Large intestine (tissue), 3 donors: Measurements from ENCODE around the gene DLL4. TPM values are rescaled to one million over a fixed set of nuclear protein-coding genes. Genes with fewer than 3 reads are reported as not detected.

Experiments
- DNase-seq, 2 donors: peaks; one replicate each; pipeline versions ENCODE4 v3.0.0 to v3.0.0-alpha.2; 2013
- H3K27ac ChIP-seq: one replicate; pipeline ENCODE4 v1.5.1; 2013; ENCODE audit warnings: low read length
- H3K27me3 ChIP-seq: 2 replicates; pipeline ENCODE4 v1.6.1; 2013; ENCODE audit warnings: low read length; ENCODE audit not compliant: control insufficient read depth, insufficient read depth
- H3K36me3 ChIP-seq: 2 replicates; pipeline ENCODE4 v1.6.1; 2013; ENCODE audit warnings: low read length; ENCODE audit not compliant: control insufficient read depth, insufficient read depth
- H3K4me1 ChIP-seq: one replicate; pipeline ENCODE4 v1.6.1; 2013; ENCODE audit warnings: low read length; ENCODE audit not compliant: control insufficient read depth, insufficient read depth
- H3K4me3 ChIP-seq: one replicate; pipeline ENCODE4 v1.5.1; 2013; ENCODE audit warnings: low read length
- H3K9me3 ChIP-seq: one replicate; pipeline ENCODE4 v1.6.1; 2013; ENCODE audit warnings: mild to moderate bottlenecking, low read depth, low read length, moderate library complexity; ENCODE audit not compliant: control insufficient read depth
- WGBS: methylation state at CpG from one replicate; pipeline ENCODE4 v1.1.5; 2013; ENCODE audit warnings: low lambda C conversion rate; ENCODE audit not compliant: insufficient coverage; 5-methylcytosine and 5-hydroxymethylcytosine counted together
- polyA plus RNA-seq: library from polyadenylated mRNA; unstranded; fragments of 120-200 nt; gene quantifications from one replicate; pipeline ENCODE4 v1.2.1, GENCODE V29; 2013

Gene DLL4
- polyA plus RNA-seq, 1 donor, result 12.3 TPM

- DNase-seq, result no peak
- H3K27ac ChIP-seq, result no peak overlapping the region
- no CpG with 5 or more reads among the region's 20 CpGs for WGBS
These were observed 26.2 kb downstream of the DLL4 start for GRCh38 chr15:40955141-40955903.

GRCh38 chr15:40955930-40956540 lies 26.9 kb downstream of the DLL4 start:
- Histone ChIP-seq H3K36me3 (no peaks in the 10 kb centered on the region), H3K4me1 (peaks cover 9% of the 10 kb centered on the region), H3K27me3 (no peaks in the 10 kb centered on the region), H3K27ac (no peak overlapping the region), H3K9me3 (no peaks in the 10 kb centered on the region), H3K4me3 (no peak overlapping the region)
- no CpG with 5 or more reads among the region's 3 CpGs for WGBS
- no peak for DNase-seq

More at GRCh38 chr15:40955141-40955903, 26.2 kb downstream of the DLL4 start:
- Histone ChIP-seq H3K9me3 (no peaks in the 10 kb centered on the region), H3K36me3 (no peaks in the 10 kb centered on the region), H3K4me3 (no peak overlapping the region), H3K4me1 (peaks cover 5% of the 10 kb centered on the region), H3K27me3 (no peaks in the 10 kb centered on the region)

GRCh38 chr15:40956541-40956982 lies 27.4 kb downstream of the DLL4 start:
- H3K27ac ChIP-seq, result no peak overlapping the region
- DNase-seq, result no peak
- no peaks in the 10 kb centered on the region for H3K9me3 ChIP-seq
- no CpG with 5 or more reads among the region's 3 CpGs for WGBS
- H3K27me3 ChIP-seq, result no peaks in the 10 kb centered on the region
- H3K4me1 ChIP-seq, result peaks cover 9% of the 10 kb centered on the region
- no peak overlapping the region for H3K4me3 ChIP-seq
- no peaks in the 10 kb centered on the region for H3K36me3 ChIP-seq

GRCh38 chr15:40957041-40957555 lies 28.0 kb downstream of the DLL4 start:
- Histone ChIP-seq H3K27ac (no peak overlapping the region), H3K27me3 (no peaks in the 10 kb centered on the region)
- whole genome bisulfite sequencing, result no CpG with 5 or more reads among the region's 4 CpGs

GRCh38 chr15:40957581-40958051 lies 28.5 kb downstream of the DLL4 start:
- Histone ChIP-seq H3K36me3 (no peaks in the 10 kb centered on the region), H3K4me1 (peaks cover 4% of the 10 kb centered on the region), H3K27ac (no peak overlapping the region), H3K9me3 (no peaks in the 10 kb centered on the region), H3K4me3 (no peak overlapping the region), H3K27me3 (no peaks in the 10 kb centered on the region)
- WGBS, result no CpG with 5 or more reads among the region's 9 CpGs
- DNase-seq, result no peak

More at GRCh38 chr15:40957041-40957555, 28.0 kb downstream of the DLL4 start:
- Histone ChIP-seq H3K9me3 (no peaks in the 10 kb centered on the region), H3K36me3 (no peaks in the 10 kb centered on the region), H3K4me3 (no peak overlapping the region), H3K4me1 (peaks cover 9% of the 10 kb centered on the region)
- no peak for DNase-seq

- Histone ChIP-seq H3K4me1 (peaks cover 4% of the 10 kb centered on the region), H3K27ac (no peak overlapping the region), H3K36me3 (no peaks in the 10 kb centered on the region), H3K27me3 (no peaks in the 10 kb centered on the region), H3K4me3 (no peak overlapping the region), H3K9me3 (no peaks in the 10 kb centered on the region)
- WGBS, result 80% methylated on average over 1 of the region's 6 CpGs
- DNase-seq, result no peak
These were observed 29.0 kb downstream of the DLL4 start for GRCh38 chr15:40958146-40958545.

GRCh38 chr15:40958723-40959122 lies 29.6 kb downstream of the DLL4 start:
- Histone ChIP-seq H3K9me3 (no peaks in the 10 kb centered on the region), H3K4me3 (no peak overlapping the region), H3K36me3 (no peaks in the 10 kb centered on the region), H3K27ac (no peak overlapping the region), H3K4me1 (peaks cover 4% of the 10 kb centered on the region), H3K27me3 (no peaks in the 10 kb centered on the region)
- no peak for DNase-seq
- no CpG with 5 or more reads among the region's 8 CpGs for WGBS

GRCh38 chr15:40959331-40960141 lies 30.4 kb downstream of the DLL4 start:
- 93% methylated on average over 3 of the region's 22 CpGs for WGBS
- Histone ChIP-seq H3K27me3 (no peaks in the 10 kb centered on the region), H3K36me3 (no peaks in the 10 kb centered on the region), H3K4me3 (no peak overlapping the region), H3K9me3 (no peaks in the 10 kb centered on the region), H3K27ac (no peak overlapping the region), H3K4me1 (peaks cover 4% of the 10 kb centered on the region)
- DNase-seq, result no peak

- H3K4me1 ChIP-seq, result peaks cover 4% of the 10 kb centered on the region
- no peak for DNase-seq
- no peaks in the 10 kb centered on the region for H3K27me3 ChIP-seq
- H3K27ac ChIP-seq, result no peak overlapping the region
- no peak overlapping the region for H3K4me3 ChIP-seq
- no peaks in the 10 kb centered on the region for H3K36me3 ChIP-seq
- WGBS, result no CpG with 5 or more reads among the region's 16 CpGs
- H3K9me3 ChIP-seq, result no peaks in the 10 kb centered on the region
These were observed 31.2 kb downstream of the DLL4 start for GRCh38 chr15:40960151-40960885.
